Calu3 (cell line): ENCODE measurements around the gene BACE2. TPM values are rescaled to one million over a fixed set of nuclear protein-coding genes. Genes with fewer than 3 reads are reported as not detected.

Experiments
- BruUV-seq: library from RNA; stranded (reverse); fragments of 400-500 nt; replicated peaks from 2 replicates; lab custom pipeline; 2021; lab: Mats Ljungman, UMichigan
- CTCF ChIA-PET: fragments of 300-600 bp; sonication (Branson Sonifier 250); formaldehyde crosslinking; loops from one replicate; lab custom pipeline; 2022; ENCODE audit warnings: antibody characterized with exemption; lab: Charles Lee
- DNase-seq: peaks from one replicate; pipeline ENCODE4 v3.0.0; 2022
- H3K27ac Mint-ChIP-seq: one replicate; pipeline ENCODE4 v1.8.0; 2022; ENCODE audit warnings: mixed read lengths; ENCODE audit not compliant: unreplicated experiment
- H3K27me3 Mint-ChIP-seq: one replicate; pipeline ENCODE4 v1.8.0; 2022; ENCODE audit warnings: mixed read lengths; ENCODE audit not compliant: unreplicated experiment
- H3K36me3 Mint-ChIP-seq: one replicate; pipeline ENCODE4 v1.8.0; 2022; ENCODE audit warnings: mild to moderate bottlenecking, moderate library complexity, mixed read lengths; ENCODE audit not compliant: insufficient read depth, unreplicated experiment
- H3K4me1 Mint-ChIP-seq: one replicate; pipeline ENCODE4 v1.8.0; 2022; ENCODE audit warnings: mild to moderate bottlenecking, low read depth, mixed read lengths; ENCODE audit not compliant: unreplicated experiment
- H3K4me3 Mint-ChIP-seq: one replicate; pipeline ENCODE4 v1.8.0; 2022; ENCODE audit warnings: mild to moderate bottlenecking, low read depth, moderate library complexity, mixed read lengths; ENCODE audit not compliant: unreplicated experiment
- H3K9me3 Mint-ChIP-seq: one replicate; pipeline ENCODE4 v1.8.0; 2022; ENCODE audit warnings: low read depth, mixed read lengths; ENCODE audit not compliant: unreplicated experiment
- CTCF ChIP-seq: fragments of 200-600 bp; IDR thresholded peaks from one replicate; pipeline ENCODE4 v1.8.0; 2022; ENCODE audit warnings: antibody characterized with exemption; ENCODE audit not compliant: unreplicated experiment
- intact Hi-C: fragments of 100-400 bp; cut with micrococcal nuclease; formaldehyde crosslinking; loops from one replicate; pipeline ENCODE4 v1.10.0; 2022; ENCODE audit not compliant: unreplicated experiment
- total RNA-seq: library from RNA; stranded (reverse); gene quantifications from 2 replicates; pipeline ENCODE4 v1.2.3, GENCODE V29; 2022

Gene BACE2
- total RNA-seq, 1 experiment from 2014 or later, result 59.0 TPM

- H3K9me3 Mint-ChIP-seq, result no peaks in the 10 kb centered on the region
These were observed 6.5 kb upstream of the BACE2 start for GRCh38 chr21:41161428-41161827.

GRCh38 chr21:41162096-41162495 lies 5.9 kb upstream of the BACE2 start:
- Mint-ChIP-seq H3K4me3 (no peak overlapping the region), H3K36me3 (peaks cover 5% of the 10 kb centered on the region), H3K9me3 (no peaks in the 10 kb centered on the region), H3K4me1 (peaks cover 13% of the 10 kb centered on the region), H3K27ac (no peak overlapping the region), H3K27me3 (no peaks in the 10 kb centered on the region)
- TF ChIP-seq CTCF, result no peak
- BruUV-seq, result no TSS peak
- CTCF ChIA-PET, result no interaction called here
- intact Hi-C loops, result no loop called here
- DNase-seq, result no peak

More at GRCh38 chr21:41161428-41161827, 6.5 kb upstream of the BACE2 start:
- no peaks in the 10 kb centered on the region for H3K36me3 Mint-ChIP-seq
- no peak overlapping the region for H3K27ac Mint-ChIP-seq
- H3K27me3 Mint-ChIP-seq, result no peaks in the 10 kb centered on the region
- intact Hi-C loops, result no loop called here
- H3K4me1 Mint-ChIP-seq, result peaks cover 13% of the 10 kb centered on the region
- H3K4me3 Mint-ChIP-seq, result no peak overlapping the region
- CTCF ChIA-PET, result no interaction called here
- TF ChIP-seq CTCF, result no peak
- no TSS peak for BruUV-seq
- DNase-seq, result no peak

- BruUV-seq, result no TSS peak
- H3K9me3 Mint-ChIP-seq, result no peaks in the 10 kb centered on the region
- CTCF ChIA-PET, result no interaction called here
These were observed 4.9 kb upstream of the BACE2 start for GRCh38 chr21:41163091-41163490.

GRCh38 chr21:41164052-41164451 lies 3.9 kb upstream of the BACE2 start:
- Mint-ChIP-seq H3K4me1 (peaks cover 13% of the 10 kb centered on the region), H3K4me3 (no peak overlapping the region), H3K27ac (no peak overlapping the region), H3K9me3 (no peaks in the 10 kb centered on the region), H3K27me3 (no peaks in the 10 kb centered on the region), H3K36me3 (peaks cover 13% of the 10 kb centered on the region)
- intact Hi-C loops, result no loop called here
- TF ChIP-seq CTCF, result no peak
- DNase-seq, result no peak
- BruUV-seq, result no TSS peak
- CTCF ChIA-PET, result no interaction called here

More at GRCh38 chr21:41163091-41163490, 4.9 kb upstream of the BACE2 start:
- peaks cover 10% of the 10 kb centered on the region for H3K36me3 Mint-ChIP-seq
- intact Hi-C loops, result no loop called here
- H3K27me3 Mint-ChIP-seq, result no peaks in the 10 kb centered on the region
- peaks cover 13% of the 10 kb centered on the region for H3K4me1 Mint-ChIP-seq
- no peak for DNase-seq
- H3K27ac Mint-ChIP-seq, result no peak overlapping the region
- no peak for TF ChIP-seq CTCF
- H3K4me3 Mint-ChIP-seq, result no peak overlapping the region
